Activated CD4-positive, alpha-beta memory T cell treated with anti-CD3 and anti-CD28 coated beads, Interleukin-2, amount 10 ng/mL, durations not matched to agents 7 days and 5 days (primary cell): ENCODE results near the gene WWP2. TPM values are rescaled to one million over a fixed set of nuclear protein-coding genes. Genes with fewer than 3 reads are reported as not detected.
"Not testable (repeated sequence)": the region's sequence is repeated elsewhere in the genome, so short reads cannot be mapped to it uniquely, and the experiment has no call there.

Experiments used
- CTCF ChIA-PET: fragments of 350-600 bp; sonication (Branson Sonifier 250); formaldehyde crosslinking; loops from one replicate; lab custom pipeline; 2021; ENCODE audit warnings: antibody characterized with exemption, inconsistent platforms; lab: Charles Lee
- POLR2A ChIA-PET: fragments of 350-600 bp; sonication (Branson Sonifier 250); formaldehyde crosslinking; loops from one replicate; lab custom pipeline; 2021; ENCODE audit warnings: antibody characterized with exemption; lab: Charles Lee
- DNase-seq: peaks from one replicate; pipeline ENCODE4 v3.0.0-alpha.2; 2020
- H3K27ac Mint-ChIP-seq: one replicate; pipeline ENCODE4 v1.8.0; 2021; ENCODE audit warnings: mild to moderate bottlenecking, mixed read lengths
- H3K27me3 Mint-ChIP-seq: one replicate; pipeline ENCODE4 v1.8.0; 2021; ENCODE audit warnings: mixed read lengths
- H3K36me3 Mint-ChIP-seq: one replicate; pipeline ENCODE4 v1.8.0; 2021; ENCODE audit warnings: low read depth, mixed read lengths
- H3K4me1 Mint-ChIP-seq: one replicate; pipeline ENCODE4 v1.8.0; 2021; ENCODE audit warnings: mixed read lengths
- H3K4me3 Mint-ChIP-seq: one replicate; pipeline ENCODE4 v1.8.0; 2021; ENCODE audit warnings: mild to moderate bottlenecking, mixed read lengths
- H3K9me3 Mint-ChIP-seq: one replicate; pipeline ENCODE4 v1.8.0; 2021; ENCODE audit warnings: mixed read lengths
- total RNA-seq, 2 experiments: library from RNA; stranded (reverse); gene quantifications; one replicate each; pipeline ENCODE4 v1.2.3, GENCODE V29; 2021

WWP2 gene
- total RNA-seq, 2 experiments from 2014 or later = 59.4 to 61.6 TPM

- H3K4me3 Mint-ChIP-seq = no peak overlapping the region
- no peaks in the 10 kb centered on the region for H3K9me3 Mint-ChIP-seq
- POLR2A ChIA-PET = no interaction called here
- no peaks in the 10 kb centered on the region for H3K27me3 Mint-ChIP-seq
- H3K4me1 Mint-ChIP-seq = no peaks in the 10 kb centered on the region
- H3K36me3 Mint-ChIP-seq = peaks cover 38% of the 10 kb centered on the region
- no peak for DNase-seq
- H3K27ac Mint-ChIP-seq = no peak overlapping the region
- CTCF ChIA-PET = interaction anchor here (0.5 kb wide), 1 partner anchor 829 kb away, joined by 3 read pairs; no protein-coding TSS in a partner anchor
These were observed 77.8 kb downstream of the WWP2 start for GRCh38 chr16:69839798-69840409.

GRCh38 chr16:69840975-69841374, 78.8 kb downstream of the WWP2 start:
- peaks cover 39% of the 10 kb centered on the region for H3K36me3 Mint-ChIP-seq
- H3K4me3 Mint-ChIP-seq = no peak overlapping the region
- POLR2A ChIA-PET = no interaction called here
- no peak overlapping the region for H3K27ac Mint-ChIP-seq
- CTCF ChIA-PET = no interaction called here
- no peaks in the 10 kb centered on the region for H3K4me1 Mint-ChIP-seq
- no peaks in the 10 kb centered on the region for H3K9me3 Mint-ChIP-seq
- H3K27me3 Mint-ChIP-seq = no peaks in the 10 kb centered on the region
- no peak for DNase-seq

GRCh38 chr16:69844441-69844840, 82.3 kb downstream of the WWP2 start:
- Mint-ChIP-seq H3K4me3 (no peak overlapping the region), H3K36me3 (peaks cover 41% of the 10 kb centered on the region), H3K27ac (no peak overlapping the region), H3K27me3 (no peaks in the 10 kb centered on the region), H3K4me1 (no peaks in the 10 kb centered on the region), H3K9me3 (no peaks in the 10 kb centered on the region)
- ChIA-PET POLR2A (no interaction called here), CTCF (interaction anchor here (0.7 kb wide), 1 partner anchor 82 kb away, joined by 3 read pairs; no protein-coding TSS in a partner anchor)
- DNase-seq = no peak

- POLR2A ChIA-PET = no interaction called here
- no peak for DNase-seq
- no peak overlapping the region for H3K4me3 Mint-ChIP-seq
- no peaks in the 10 kb centered on the region for H3K9me3 Mint-ChIP-seq
- H3K4me1 Mint-ChIP-seq = no peaks in the 10 kb centered on the region
- H3K27ac Mint-ChIP-seq = no peak overlapping the region
- H3K27me3 Mint-ChIP-seq = no peaks in the 10 kb centered on the region
- peaks cover 36% of the 10 kb centered on the region for H3K36me3 Mint-ChIP-seq
- CTCF ChIA-PET = no interaction called here
These were observed 83.0 kb downstream of the WWP2 start for GRCh38 chr16:69845181-69845580.

GRCh38 chr16:69847643-69848042, 85.5 kb downstream of the WWP2 start:
- H3K9me3 Mint-ChIP-seq = no peaks in the 10 kb centered on the region
- H3K27me3 Mint-ChIP-seq = no peaks in the 10 kb centered on the region
- CTCF ChIA-PET = interaction anchor here (1.1 kb wide), 1 partner anchor 41 kb away, joined by 3 read pairs; no protein-coding TSS in a partner anchor
- no peaks in the 10 kb centered on the region for H3K4me1 Mint-ChIP-seq
- no peak overlapping the region for H3K4me3 Mint-ChIP-seq
- no peak overlapping the region for H3K27ac Mint-ChIP-seq
- POLR2A ChIA-PET = no interaction called here
- DNase-seq = no peak
- H3K36me3 Mint-ChIP-seq = peaks cover 19% of the 10 kb centered on the region

GRCh38 chr16:69848637-69849545, 86.8 kb downstream of the WWP2 start:
- H3K9me3 Mint-ChIP-seq = no peaks in the 10 kb centered on the region
- no peaks in the 10 kb centered on the region for H3K4me1 Mint-ChIP-seq
- DNase-seq = no peak
- no peaks in the 10 kb centered on the region for H3K27me3 Mint-ChIP-seq
- H3K36me3 Mint-ChIP-seq = peaks cover 17% of the 10 kb centered on the region
- ChIA-PET POLR2A (interaction anchor here (0.7 kb wide), 1 partner anchor 290 kb away, joined by 4 read pairs; no protein-coding TSS in a partner anchor), CTCF (interaction anchor here (0.8 to 1.1 kb wide), 3 partner anchors 42 to 453 kb away, joined by 3 read pairs; no protein-coding TSS in a partner anchor)
- H3K27ac Mint-ChIP-seq = no peak overlapping the region
- no peak overlapping the region for H3K4me3 Mint-ChIP-seq

GRCh38 chr16:69851491-69852240, 89.5 kb downstream of the WWP2 start:
- Mint-ChIP-seq H3K36me3 (peaks cover 14% of the 10 kb centered on the region), H3K27ac (no peak overlapping the region), H3K4me3 (no peak overlapping the region), H3K4me1 (peaks cover 2% of the 10 kb centered on the region), H3K9me3 (no peaks in the 10 kb centered on the region), H3K27me3 (no peaks in the 10 kb centered on the region)
- POLR2A ChIA-PET = no interaction called here
- CTCF ChIA-PET = no interaction called here
- no peak for DNase-seq

GRCh38 chr16:69852815-69853214, 90.7 kb downstream of the WWP2 start:
- H3K27me3 Mint-ChIP-seq = no peaks in the 10 kb centered on the region
- peaks cover 14% of the 10 kb centered on the region for H3K36me3 Mint-ChIP-seq
- ChIA-PET POLR2A (no interaction called here), CTCF (no interaction called here)
- H3K4me3 Mint-ChIP-seq = no peak overlapping the region
- H3K9me3 Mint-ChIP-seq = no peaks in the 10 kb centered on the region
- H3K4me1 Mint-ChIP-seq = peaks cover 3% of the 10 kb centered on the region
- no peak overlapping the region for H3K27ac Mint-ChIP-seq
- DNase-seq = no peak

GRCh38 chr16:69853481-69853880, 91.3 kb downstream of the WWP2 start:
- H3K27me3 Mint-ChIP-seq = no peaks in the 10 kb centered on the region
- no peak for DNase-seq
- no peak overlapping the region for H3K27ac Mint-ChIP-seq
- H3K36me3 Mint-ChIP-seq = peaks cover 15% of the 10 kb centered on the region
- peaks cover 4% of the 10 kb centered on the region for H3K4me1 Mint-ChIP-seq
- H3K4me3 Mint-ChIP-seq = no peak overlapping the region
- H3K9me3 Mint-ChIP-seq = no peaks in the 10 kb centered on the region
- ChIA-PET POLR2A (no interaction called here), CTCF (no interaction called here)

GRCh38 chr16:69854776-69855175, 92.6 kb downstream of the WWP2 start:
- H3K4me3 Mint-ChIP-seq, POLR2A ChIA-PET, H3K27ac Mint-ChIP-seq, H3K27me3 Mint-ChIP-seq, H3K4me1 Mint-ChIP-seq, DNase-seq, H3K9me3 Mint-ChIP-seq, CTCF ChIA-PET: not testable (repeated sequence)
- peaks cover 14% of the 10 kb centered on the region for H3K36me3 Mint-ChIP-seq

- Mint-ChIP-seq H3K4me3 (no peak overlapping the region), H3K27ac (no peak overlapping the region), H3K27me3 (no peaks in the 10 kb centered on the region), H3K36me3 (peaks cover 14% of the 10 kb centered on the region), H3K4me1 (peaks cover 4% of the 10 kb centered on the region), H3K9me3 (no peaks in the 10 kb centered on the region)
- no peak for DNase-seq
- CTCF ChIA-PET = no interaction called here
- POLR2A ChIA-PET = no interaction called here
These were observed 93.5 kb downstream of the WWP2 start for GRCh38 chr16:69855592-69855991.

GRCh38 chr16:69858191-69859104, 96.3 kb downstream of the WWP2 start:
- Mint-ChIP-seq H3K4me1 (peaks cover 4% of the 10 kb centered on the region), H3K27ac (no peak overlapping the region), H3K36me3 (peaks cover 8% of the 10 kb centered on the region), H3K27me3 (no peaks in the 10 kb centered on the region), H3K4me3 (no peak overlapping the region), H3K9me3 (no peaks in the 10 kb centered on the region)
- POLR2A ChIA-PET = no interaction called here
- DNase-seq = no peak
- CTCF ChIA-PET = interaction anchor here (0.6 to 1.2 kb wide), 2 partner anchors 282 to 462 kb away, joined by 3 read pairs; no protein-coding TSS in a partner anchor
